C1 segment of cervical spinal cord (tissue), 14 donors: ENCODE measurements around the gene GLI2.

Source experiments
- DNase-seq, 14 donors: peaks; one replicate each; lab custom pipeline; 2025; lab: John Stamatoyannopoulos, UW

GLI2 gene

GRCh38 chr2:120735746-120736170 lies at the start of gene GLI2:
TSS of gene GLI2 (plus strand) at chr2:120735868. CDS start at chr2:120797321, 61,453 bp downstream.
- peak in 9 of 14 donors; percentile 23 to 72 (median 47) for DNase-seq

- DNase-seq = no peak
These were observed 49.7 kb upstream of the GLI2 start for GRCh38 chr2:120685974-120686297.

- DNase-seq = no peak
These were observed 49.0 kb upstream of the GLI2 start for GRCh38 chr2:120686511-120687168.

GRCh38 chr2:120687210-120687609 lies 48.5 kb upstream of the GLI2 start:
- DNase-seq = no peak

- no peak for DNase-seq
These were observed 45.1 kb upstream of the GLI2 start for GRCh38 chr2:120690521-120690920.

GRCh38 chr2:120691410-120691809 lies 44.3 kb upstream of the GLI2 start:
- no peak for DNase-seq

GRCh38 chr2:120692691-120693090 lies 43.0 kb upstream of the GLI2 start:
- DNase-seq = no peak

GRCh38 chr2:120693121-120693520 lies 42.5 kb upstream of the GLI2 start:
- no peak for DNase-seq

- DNase-seq = no peak
These were observed 41.6 kb upstream of the GLI2 start for GRCh38 chr2:120694034-120694433.

GRCh38 chr2:120697471-120697870 lies 38.2 kb upstream of the GLI2 start:
- DNase-seq = no peak

- DNase-seq = no peak
These were observed 36.4 kb upstream of the GLI2 start for GRCh38 chr2:120699292-120699691.

- DNase-seq = no peak
These were observed 35.0 kb upstream of the GLI2 start for GRCh38 chr2:120700659-120701058.

GRCh38 chr2:120701096-120701495 lies 34.6 kb upstream of the GLI2 start:
- no peak for DNase-seq

GRCh38 chr2:120701499-120701898 lies 34.2 kb upstream of the GLI2 start:
- no peak for DNase-seq

- no peak for DNase-seq
These were observed 33.6 kb upstream of the GLI2 start for GRCh38 chr2:120702061-120702460.

GRCh38 chr2:120702801-120703200 lies 32.9 kb upstream of the GLI2 start:
- no peak for DNase-seq

GRCh38 chr2:120703330-120703994 lies 32.2 kb upstream of the GLI2 start:
- DNase-seq = no peak

- DNase-seq = no peak
These were observed 31.0 kb upstream of the GLI2 start for GRCh38 chr2:120704696-120705095.

- no peak for DNase-seq
These were observed 27.9 kb upstream of the GLI2 start for GRCh38 chr2:120707816-120708215.

- DNase-seq = no peak
These were observed 26.6 kb upstream of the GLI2 start for GRCh38 chr2:120708944-120709607.

GRCh38 chr2:120709608-120710041 lies 26.0 kb upstream of the GLI2 start:
- no peak for DNase-seq

- no peak for DNase-seq
These were observed 25.4 kb upstream of the GLI2 start for GRCh38 chr2:120710256-120710655.

GRCh38 chr2:120711694-120712093 lies 24.0 kb upstream of the GLI2 start:
- no peak for DNase-seq
